Activated CD8-positive, alpha-beta memory T cell treated with anti-CD3 and anti-CD28 coated beads for 4 hours (primary cell): ENCODE data around the gene TMEM200B.
"Not testable (repeated sequence)": the region's sequence is repeated elsewhere in the genome, so short reads cannot be mapped to it uniquely, and the experiment has no call there.

Source experiments
- DNase-seq, 2 donors: peaks; one replicate each; pipeline ENCODE4 v3.0.0-alpha.2; 2020; ENCODE audit warnings: low read depth in 2 of 2

TMEM200B gene

DNA sequence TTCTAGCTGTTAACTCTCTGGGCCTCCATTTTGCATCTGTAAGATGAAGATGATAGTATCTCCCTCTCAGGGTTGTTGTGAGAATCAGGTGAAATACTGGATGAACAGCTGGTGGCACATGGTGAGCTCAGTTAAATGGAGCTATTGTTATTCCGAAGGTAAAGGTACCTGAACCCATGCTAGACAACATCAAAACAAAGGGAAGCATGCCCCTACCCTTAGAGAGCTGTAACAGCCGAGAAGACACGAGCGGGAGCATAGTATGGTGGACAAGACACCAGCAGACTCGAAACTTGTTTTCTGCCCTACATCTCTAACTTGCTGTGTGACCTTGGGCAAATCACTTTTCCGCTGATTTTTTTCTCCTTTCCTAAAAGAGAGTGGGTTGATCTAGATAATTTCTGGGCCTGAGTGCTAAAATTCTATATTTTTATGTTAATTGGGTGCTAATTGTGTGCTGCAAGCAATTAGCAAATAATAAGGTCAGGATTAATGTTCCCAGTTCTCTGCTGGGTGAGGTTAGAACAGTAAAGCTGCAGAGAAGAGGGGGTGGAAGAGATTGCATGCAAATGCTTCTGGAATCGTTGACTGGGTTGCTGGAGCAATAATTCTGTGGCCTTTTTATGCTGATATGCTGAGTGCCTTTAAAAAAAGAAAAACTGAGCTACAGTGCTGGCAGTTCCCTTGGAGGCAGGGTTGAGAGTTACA, 10.8 kb downstream of the TMEM200B start:
- DNase-seq: no peak

DNA sequence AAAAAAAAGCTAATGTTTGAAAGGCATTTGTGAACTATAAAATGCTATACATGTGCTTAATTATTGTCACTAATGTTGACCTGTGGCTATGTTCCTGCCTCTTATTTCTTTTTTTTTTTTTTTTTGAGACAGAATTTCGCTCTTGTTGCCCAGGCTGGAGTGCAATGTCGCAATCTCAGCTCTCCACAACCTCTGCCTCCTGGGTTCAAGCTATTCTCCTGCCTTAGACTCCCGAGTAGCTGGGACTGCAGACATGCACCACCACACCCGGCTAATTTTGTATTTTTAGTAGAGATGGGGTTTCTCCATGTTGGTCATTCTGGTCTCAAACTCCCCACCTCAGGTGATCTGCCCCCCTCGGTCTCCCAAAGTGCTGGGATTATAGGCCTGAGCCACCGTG, 15.7 kb downstream of the TMEM200B start:
- DNase-seq: not testable (repeated sequence)

DNA sequence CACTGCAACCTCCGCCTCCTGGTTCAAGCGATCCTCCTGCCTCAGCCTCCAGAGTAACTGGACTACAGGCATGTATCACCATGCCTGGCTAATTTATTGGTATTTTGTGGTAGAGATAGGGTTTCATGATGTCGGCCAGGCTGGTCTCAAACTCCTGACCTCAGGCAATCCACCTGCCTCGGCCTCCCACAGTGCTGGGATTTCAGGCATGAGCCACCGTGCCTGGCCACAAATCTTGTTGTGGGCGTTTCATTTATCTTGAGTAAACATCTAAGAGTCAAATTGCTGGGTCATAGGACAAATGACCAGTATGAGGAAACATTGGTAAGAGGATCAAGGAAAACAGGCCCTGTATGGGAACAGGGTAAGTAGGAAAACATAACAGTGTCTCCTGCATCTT, 17.9 kb downstream of the TMEM200B start:
- no peak for DNase-seq

DNA sequence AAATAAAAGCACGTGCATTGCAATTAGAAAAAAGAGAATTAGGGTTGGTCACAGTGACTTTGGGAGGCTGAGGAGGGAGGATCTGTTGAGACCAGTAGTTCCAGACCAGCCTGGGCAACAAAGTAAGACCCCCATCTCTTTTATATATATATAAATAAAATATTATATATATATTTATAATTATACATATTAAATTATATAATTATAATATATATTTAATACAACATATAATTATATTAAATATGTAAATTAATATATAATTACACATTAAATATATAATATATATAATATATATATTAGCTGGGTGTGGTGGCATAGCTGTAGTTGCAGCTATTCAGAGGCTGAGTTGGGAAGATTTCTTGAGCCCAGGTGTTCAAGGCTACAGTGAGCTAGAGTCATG, 23.2 kb downstream of the TMEM200B start:
- no peak for DNase-seq

DNA sequence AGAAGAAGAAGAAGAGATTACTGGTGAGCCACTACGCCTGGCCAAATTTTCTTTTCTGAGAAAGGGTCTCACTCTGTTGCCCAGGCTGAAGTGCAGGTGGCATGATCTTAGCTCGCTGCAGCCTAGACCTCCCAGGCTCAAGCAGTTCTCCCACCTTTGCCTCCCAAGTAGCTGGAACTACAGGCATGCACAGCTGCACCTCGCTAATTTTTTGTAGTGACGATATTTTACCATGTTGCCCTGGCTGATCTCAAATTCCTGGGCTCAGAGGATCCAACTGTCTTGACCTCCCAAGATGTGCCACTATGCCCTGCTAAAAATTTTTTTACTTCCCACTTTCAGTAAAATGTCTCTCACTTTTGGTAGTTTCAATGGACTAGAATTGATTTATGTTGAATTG, 24.4 kb downstream of the TMEM200B start:
- DNase-seq: no peak

DNA sequence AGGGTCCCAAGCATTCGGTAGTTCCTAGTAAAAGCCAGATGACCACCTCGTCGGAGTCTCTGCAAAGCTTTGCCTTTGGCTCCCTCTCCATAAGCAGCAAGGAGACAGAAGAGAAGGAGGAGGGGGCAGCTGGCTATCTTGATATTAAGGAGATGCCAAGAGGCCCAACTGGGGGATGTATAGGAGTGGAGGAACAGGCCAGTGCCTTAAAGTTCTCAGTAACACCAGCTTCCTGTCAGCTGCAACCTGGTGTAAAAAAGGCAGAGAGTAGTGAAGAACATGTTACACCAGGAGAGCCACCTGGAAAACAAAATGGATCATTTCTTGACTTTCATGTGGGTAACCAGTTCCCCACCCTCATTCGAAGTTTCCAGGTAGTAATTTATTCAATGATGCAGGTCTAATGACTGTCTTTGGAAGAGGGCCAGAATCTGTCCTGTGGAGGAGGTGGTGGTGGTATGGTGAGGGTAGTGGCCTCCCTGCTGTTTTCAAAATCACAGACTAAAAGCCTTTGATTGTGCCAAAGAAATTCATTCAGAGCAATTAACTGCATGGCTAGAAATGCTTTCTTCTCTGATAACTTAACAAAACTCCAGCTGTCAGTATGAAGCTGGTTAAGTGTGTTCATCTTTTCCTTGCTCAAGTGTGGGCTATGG, 27.3 kb downstream of the TMEM200B start:
- no peak for DNase-seq

DNA sequence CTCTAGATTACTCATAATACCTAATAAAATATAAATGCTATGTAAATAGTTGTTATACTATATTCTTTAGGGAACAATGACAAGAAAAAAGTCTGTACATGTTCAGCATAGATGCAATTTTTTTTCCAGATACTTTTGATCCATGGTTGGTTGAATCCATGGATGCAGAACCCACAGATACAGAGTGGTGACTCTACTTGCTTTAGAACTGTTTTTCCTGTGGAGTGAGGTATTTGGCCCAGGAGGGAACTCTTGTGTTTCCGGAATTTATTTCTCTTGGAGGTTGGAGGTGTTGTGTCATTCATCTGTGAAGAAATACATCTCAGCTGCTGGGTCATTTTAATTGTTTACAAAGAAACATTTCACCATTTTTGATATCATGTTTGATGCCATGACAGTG, 28.7 kb downstream of the TMEM200B start:
- no peak for DNase-seq

DNA sequence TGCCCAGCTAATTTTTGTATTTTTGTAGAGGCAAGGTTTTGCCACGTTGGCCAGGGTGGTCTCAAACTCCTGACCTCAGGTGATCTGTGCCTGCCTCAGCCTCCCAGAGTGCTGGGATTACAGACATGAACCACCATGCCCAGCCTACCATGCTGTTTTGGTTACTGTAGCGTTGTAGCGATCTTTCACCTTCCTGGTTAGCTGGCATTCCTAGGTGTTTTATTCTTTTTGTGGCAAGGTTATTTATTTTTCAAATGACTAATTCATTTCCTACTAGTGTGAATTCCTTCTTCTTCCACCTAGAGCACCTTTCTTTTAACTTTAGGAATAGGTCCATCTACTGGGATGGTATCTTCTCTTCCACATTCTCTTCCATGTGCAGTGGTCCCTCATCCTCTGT, 29.3 kb downstream of the TMEM200B start:
- no peak for DNase-seq

DNA sequence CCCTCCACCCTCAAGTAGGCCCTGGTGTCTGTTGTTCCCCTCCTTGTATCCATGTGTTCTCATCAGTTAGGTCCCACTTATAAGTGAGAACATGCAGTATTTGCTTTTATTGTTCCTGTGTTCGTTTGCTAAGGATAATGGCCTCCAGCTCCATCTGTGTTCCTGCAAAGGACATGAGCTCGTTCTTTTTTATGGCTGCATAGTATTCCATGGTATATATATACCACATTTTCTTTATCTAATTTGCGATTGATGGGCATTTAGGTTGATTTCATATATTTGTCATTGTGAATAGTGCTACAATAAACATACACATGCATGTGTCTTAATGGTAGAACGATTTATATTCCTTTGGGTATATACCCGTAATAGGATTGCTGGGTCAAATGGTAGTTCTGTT, 31.0 kb downstream of the TMEM200B start:
- not testable (repeated sequence) for DNase-seq

DNA sequence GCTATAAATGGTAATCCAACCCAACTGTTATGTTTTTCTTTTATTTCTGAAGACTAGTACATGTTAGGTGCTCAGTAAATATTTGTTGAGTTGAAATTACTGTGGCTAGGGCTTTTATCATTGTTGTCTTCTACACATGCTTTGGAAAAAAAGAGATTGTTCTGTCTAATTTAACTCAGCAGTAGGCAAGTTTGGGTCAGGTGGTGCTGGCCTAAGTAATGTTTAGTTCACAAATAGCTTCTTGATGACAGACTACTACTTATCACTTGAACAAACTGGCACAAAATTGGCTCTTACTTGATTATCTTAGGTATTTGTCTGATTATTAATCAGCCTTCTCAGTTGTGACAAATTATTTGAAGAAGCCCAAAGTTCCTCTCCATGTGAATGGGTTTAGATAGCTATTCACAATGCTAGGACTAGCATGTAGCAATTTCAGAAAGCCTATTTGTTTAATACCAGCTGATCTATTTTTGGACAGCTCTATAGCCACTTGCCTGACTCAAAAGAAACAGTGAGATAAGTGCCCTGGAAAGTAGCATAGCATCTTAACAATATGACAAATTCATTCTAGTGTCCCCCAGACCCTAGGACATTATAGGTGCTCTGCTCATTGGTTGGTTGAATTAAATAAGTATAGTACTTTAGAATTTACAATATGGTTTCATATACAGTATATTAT, 32.6 kb downstream of the TMEM200B start:
- no peak for DNase-seq

DNA sequence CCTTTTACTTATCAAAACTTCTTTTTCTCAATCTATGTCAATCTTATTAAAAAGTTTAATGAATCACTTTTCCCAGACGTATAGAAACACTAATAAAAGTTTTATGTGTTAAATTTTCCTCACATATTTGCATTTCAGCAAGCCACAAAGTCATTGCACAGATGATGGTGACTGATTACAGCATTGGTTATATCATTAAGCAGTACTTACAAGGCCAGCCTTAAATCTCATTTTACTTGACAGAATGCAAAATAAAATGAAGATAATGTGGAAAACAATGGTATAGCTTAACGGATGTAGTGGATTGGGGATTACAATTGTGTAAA, 39.5 kb downstream of the TMEM200B start:
- DNase-seq: no peak

DNA sequence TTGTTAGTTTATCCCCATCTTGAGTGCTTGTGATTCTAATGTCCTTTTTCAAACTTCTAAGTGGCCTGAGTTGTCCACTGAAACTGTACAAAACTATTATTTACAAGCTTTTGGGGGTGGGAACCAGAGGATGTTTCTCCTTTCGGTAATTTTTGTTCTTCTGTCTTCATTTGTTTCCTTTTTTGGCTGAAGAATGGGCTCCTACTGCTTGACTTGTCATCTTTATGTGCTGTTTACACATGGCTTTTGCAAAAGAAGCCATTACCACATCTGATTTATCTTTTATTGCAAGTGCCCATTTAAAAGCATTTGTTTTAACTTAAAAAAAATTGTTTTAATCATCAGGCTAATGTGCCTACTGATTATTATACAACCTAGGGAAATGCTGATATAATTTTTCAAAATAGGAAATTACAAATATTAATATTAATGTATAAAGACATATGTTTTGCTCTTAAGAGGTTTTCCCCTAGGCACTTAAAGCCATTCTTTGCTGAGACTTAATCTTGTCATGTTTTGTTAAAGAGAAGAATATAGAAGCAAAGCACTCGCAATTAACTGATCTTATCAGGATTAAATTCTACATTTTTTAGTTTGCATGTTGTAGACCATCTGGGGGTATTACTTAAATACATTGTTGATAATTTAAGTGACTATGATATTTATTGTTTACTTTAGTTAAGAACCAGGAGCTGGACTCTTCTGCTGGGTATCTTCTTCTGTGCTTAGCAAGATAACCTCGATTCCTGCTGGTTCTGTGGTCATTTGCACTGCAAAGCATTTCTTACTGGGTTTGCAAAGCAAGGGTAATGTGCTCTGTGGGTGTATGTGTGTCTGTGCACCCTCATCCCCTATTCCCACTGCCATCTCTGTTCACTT, 40.1 kb downstream of the TMEM200B start:
- no peak for DNase-seq

DNA sequence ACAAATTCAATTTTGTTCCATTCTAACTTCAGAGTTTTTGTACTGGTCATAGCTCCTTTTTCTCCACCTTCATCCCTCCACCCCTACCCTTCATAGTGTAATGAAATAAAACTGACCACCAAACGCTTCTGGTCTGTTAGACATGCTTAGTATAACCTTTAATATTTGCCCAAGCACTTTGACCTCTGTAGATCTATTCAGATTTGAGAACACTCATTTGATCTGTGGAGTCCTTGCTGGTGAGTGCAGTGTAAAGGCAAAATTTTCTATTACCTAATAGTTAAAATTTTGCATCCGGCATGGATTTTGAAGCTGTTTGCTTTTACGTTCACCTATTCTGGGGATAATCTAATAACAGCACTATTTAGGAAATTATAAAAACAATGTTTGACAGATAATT, 41.2 kb downstream of the TMEM200B start:
- DNase-seq: no peak

DNA sequence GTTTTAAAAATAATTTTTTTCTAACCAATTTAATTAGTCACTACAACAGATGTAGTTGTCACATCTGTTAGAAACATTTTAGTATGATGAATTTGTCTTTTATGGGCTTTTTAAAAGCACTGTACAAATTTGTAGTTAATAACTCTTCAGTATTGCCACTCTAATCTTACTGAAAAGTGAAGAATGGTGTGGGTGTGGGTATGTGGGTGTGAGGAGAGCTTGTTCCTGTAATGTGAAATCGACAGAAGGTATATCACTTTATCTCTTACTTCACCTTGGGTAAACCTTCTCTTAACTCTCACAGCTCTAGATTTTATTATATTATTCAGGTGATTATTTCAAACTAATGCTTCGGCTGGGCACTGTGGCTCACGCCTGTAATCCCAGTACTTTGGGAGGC, 42.5 kb downstream of the TMEM200B start:
- no peak for DNase-seq

DNA sequence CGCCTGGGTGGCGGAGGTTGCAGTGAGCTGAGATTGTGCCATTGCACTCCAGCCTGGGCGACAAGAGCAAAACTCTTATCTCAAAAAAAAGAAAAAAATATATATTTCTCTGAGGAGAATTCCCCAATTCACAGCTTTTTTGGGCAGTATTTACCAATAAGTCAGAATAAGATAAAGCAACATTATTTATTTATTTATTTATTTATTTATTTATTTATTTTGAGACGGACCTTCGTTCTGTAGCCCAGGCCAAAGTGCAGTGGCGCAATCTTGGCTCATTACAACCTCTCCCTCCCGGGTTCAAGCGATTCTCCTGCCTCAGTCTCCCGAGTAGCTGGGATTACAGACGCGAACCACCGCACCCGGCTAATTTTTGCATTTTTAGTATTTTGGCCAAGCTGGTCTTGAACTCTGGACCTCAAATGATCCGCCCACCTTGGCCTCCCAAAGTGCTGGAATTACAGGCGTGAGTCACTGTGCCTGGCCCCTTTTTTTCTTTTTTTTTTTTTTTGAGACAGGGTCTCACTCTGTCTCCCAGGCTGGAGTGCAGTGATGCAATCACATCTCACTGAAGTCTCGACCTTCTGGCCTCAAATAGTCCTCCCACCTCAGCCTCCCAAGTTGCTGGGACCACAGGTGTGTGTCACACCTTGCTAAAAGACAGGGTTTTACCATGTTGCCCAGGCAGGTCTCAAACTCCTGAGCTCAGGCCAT, 43.6 kb downstream of the TMEM200B start:
- DNase-seq: not testable (repeated sequence)

DNA sequence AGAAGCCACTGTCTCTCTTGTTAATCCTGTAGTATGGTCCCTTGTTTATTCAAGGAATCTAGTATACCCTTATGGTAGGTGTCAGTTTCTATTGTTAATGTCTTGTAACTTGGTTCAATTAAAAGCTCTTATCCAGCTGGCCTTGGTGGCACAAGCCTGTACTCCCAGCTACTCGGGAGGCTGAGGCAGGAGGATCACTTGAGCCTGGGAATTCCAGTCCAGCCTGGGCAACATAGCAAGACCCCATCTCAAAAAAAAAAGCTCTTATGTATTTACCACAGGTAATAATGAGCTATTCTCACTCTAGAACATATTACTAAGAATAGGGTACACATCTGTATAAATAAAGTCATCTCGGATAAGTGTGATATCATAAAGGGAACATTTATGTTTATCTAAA, 46.5 kb downstream of the TMEM200B start:
- DNase-seq: no peak
